Caki2 (cell line): ENCODE measurements around the gene LRRC57. TPM values are rescaled to one million over a fixed set of nuclear protein-coding genes. Genes with fewer than 3 reads are reported as not detected.
"Not testable (repeated sequence)": the region's sequence is repeated elsewhere in the genome, so short reads cannot be mapped to it uniquely, and the experiment has no call there.

ENCODE experiments used
- DNase-seq: peaks from one replicate; pipeline ENCODE4 v3.0.0-alpha.2; 2015; ENCODE audit warnings: low read depth
- in situ Hi-C: cut with HindIII; loops from 2 replicates; pipeline ENCODE4 v1.10.0; 2016; ENCODE audit warnings: low sequenced_read_pairs, low pct_unique_long_range_greater_than_20kb, mixed read lengths
- total RNA-seq: library from RNA; depleted of rRNA; stranded (reverse); fragments of >200 nt; shearing (Covaris generic); gene quantifications from 2 replicates; pipeline ENCODE4 v1.2.3, GENCODE V29; 2014; ENCODE audit warnings: low replicate concordance

The LRRC57 gene
- total RNA-seq, 1 experiment from 2014 or later, result 9.3 TPM

- in situ Hi-C loops, result no loop called here
- no peak for DNase-seq
Measured at GRCh38 chr15:42558739-42559138, 10.1 kb upstream of the LRRC57 start.

GRCh38 chr15:42556550-42557207, 8.1 kb upstream of the LRRC57 start:
- DNase-seq, in situ Hi-C loops: not testable (repeated sequence)

- no peak for DNase-seq
- in situ Hi-C loops, result no loop called here
Measured at GRCh38 chr15:42553554-42553953, 5.0 kb upstream of the LRRC57 start.

GRCh38 chr15:42549741-42550392, 1.3 kb upstream of the LRRC57 start:
- in situ Hi-C loops, result no loop called here
- no peak for DNase-seq

- in situ Hi-C loops, result no loop called here
- DNase-seq, result no peak
Measured at GRCh38 chr15:42549032-42549491, 469 bp upstream of the LRRC57 start.

- in situ Hi-C loops, result no loop called here
- DNase-seq, result no peak
Measured at GRCh38 chr15:42547918-42548248, 710 bp downstream of the LRRC57 start.

GRCh38 chr15:42544853-42545629, 3.6 kb downstream of the LRRC57 start:
- in situ Hi-C loops, result no loop called here
- DNase-seq, result no peak

- DNase-seq, result no peak
- in situ Hi-C loops, result no loop called here
Measured at GRCh38 chr15:42533246-42533645, 15.3 kb downstream of the LRRC57 start.

- no peak for DNase-seq
- in situ Hi-C loops, result no loop called here
Measured at GRCh38 chr15:42528970-42529369, 19.6 kb downstream of the LRRC57 start.

- no peak for DNase-seq
- in situ Hi-C loops, result no loop called here
Measured at GRCh38 chr15:42523331-42523730, 25.3 kb downstream of the LRRC57 start.

GRCh38 chr15:42511007-42511391, 37.6 kb downstream of the LRRC57 start:
- in situ Hi-C loops, result no loop called here
- DNase-seq, result no peak

GRCh38 chr15:42510258-42511006, 38.2 kb downstream of the LRRC57 start:
- in situ Hi-C loops, result no loop called here
- no peak for DNase-seq

GRCh38 chr15:42508263-42508690, 40.3 kb downstream of the LRRC57 start:
- in situ Hi-C loops, result no loop called here
- no peak for DNase-seq

- DNase-seq, result no peak
- in situ Hi-C loops, result no loop called here
Measured at GRCh38 chr15:42507514-42507913, 41.1 kb downstream of the LRRC57 start.

GRCh38 chr15:42504631-42505030, 44.0 kb downstream of the LRRC57 start:
- DNase-seq, result no peak

GRCh38 chr15:42503825-42504224, 44.8 kb downstream of the LRRC57 start:
- DNase-seq, result no peak
- in situ Hi-C loops, result no loop called here

More at GRCh38 chr15:42504631-42505030, 44.0 kb downstream of the LRRC57 start:
- in situ Hi-C loops, result no loop called here

- DNase-seq, result no peak
- in situ Hi-C loops, result no loop called here
Measured at GRCh38 chr15:42502477-42502876, 46.1 kb downstream of the LRRC57 start.

- DNase-seq, result no peak
- in situ Hi-C loops, result no loop called here
Measured at GRCh38 chr15:42499858-42500609, 48.6 kb downstream of the LRRC57 start.
